NB4 (cell line): Measurements from ENCODE around the gene RYR3.

Experiments used
- POLR2A ChIP-seq: IDR thresholded peaks from 2 replicates; pipeline ENCODE4 v1.6.1; 2011; ENCODE audit warnings: mild to moderate bottlenecking; ENCODE audit not compliant: insufficient read length; ENCODE audit errors: extremely low read depth
- TF ChIP-seq, protein P1 (sequence below): IDR thresholded peaks from one replicate; pipeline ENCODE4 v1.5.1; 2012; ENCODE audit warnings: low read depth, low read length
- TF ChIP-seq, protein P2 (sequence below): IDR thresholded peaks from 2 replicates; pipeline ENCODE4 v1.6.1; 2011; ENCODE audit warnings: low read depth, low read length

DNA sequence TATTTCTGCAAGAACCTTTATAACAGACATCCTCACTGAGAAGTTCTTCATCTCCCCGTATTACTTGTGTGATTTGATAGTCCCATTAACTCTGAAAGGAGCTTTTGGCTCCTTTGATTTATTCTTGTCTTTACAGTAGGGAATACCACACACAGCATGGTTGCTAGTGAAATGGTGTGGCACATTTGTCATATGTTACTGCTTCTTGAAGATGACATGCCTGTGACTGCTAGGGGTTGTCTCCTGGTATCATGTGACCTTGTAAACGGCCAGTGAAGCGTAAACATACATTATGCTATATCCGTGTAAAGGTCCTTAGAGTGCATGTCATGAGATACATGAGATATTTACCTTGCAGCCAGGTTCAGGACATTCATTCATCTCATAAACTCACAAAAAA, 197.9 kb downstream of the RYR3 start:
- no peak for TF ChIP-seq POLR2A
- TF ChIP-seq, protein P1, sequence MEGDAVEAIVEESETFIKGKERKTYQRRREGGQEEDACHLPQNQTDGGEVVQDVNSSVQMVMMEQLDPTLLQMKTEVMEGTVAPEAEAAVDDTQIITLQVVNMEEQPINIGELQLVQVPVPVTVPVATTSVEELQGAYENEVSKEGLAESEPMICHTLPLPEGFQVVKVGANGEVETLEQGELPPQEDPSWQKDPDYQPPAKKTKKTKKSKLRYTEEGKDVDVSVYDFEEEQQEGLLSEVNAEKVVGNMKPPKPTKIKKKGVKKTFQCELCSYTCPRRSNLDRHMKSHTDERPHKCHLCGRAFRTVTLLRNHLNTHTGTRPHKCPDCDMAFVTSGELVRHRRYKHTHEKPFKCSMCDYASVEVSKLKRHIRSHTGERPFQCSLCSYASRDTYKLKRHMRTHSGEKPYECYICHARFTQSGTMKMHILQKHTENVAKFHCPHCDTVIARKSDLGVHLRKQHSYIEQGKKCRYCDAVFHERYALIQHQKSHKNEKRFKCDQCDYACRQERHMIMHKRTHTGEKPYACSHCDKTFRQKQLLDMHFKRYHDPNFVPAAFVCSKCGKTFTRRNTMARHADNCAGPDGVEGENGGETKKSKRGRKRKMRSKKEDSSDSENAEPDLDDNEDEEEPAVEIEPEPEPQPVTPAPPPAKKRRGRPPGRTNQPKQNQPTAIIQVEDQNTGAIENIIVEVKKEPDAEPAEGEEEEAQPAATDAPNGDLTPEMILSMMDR: no peak
- TF ChIP-seq, protein P2, sequence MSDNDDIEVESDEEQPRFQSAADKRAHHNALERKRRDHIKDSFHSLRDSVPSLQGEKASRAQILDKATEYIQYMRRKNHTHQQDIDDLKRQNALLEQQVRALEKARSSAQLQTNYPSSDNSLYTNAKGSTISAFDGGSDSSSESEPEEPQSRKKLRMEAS: no peak
